K562 (cell line): ENCODE data around the gene LAMB1. TPM values are rescaled to one million over a fixed set of nuclear protein-coding genes. Genes with fewer than 3 reads are reported as not detected.

Experiments used
- CAMTA2 ChIP-seq: fragments of 250-450 bp; sonication (Bioruptor Pico); conservative IDR thresholded peaks from 2 replicates; pipeline ENCODE4 v1.5.1; 2022
- CC2D1A ChIP-seq: fragments of 450-650 bp; IDR thresholded peaks from 2 replicates; pipeline ENCODE4 v1.6.1; 2017; ENCODE audit warnings: mild to moderate bottlenecking
- DACH1 ChIP-seq: fragments of 450-650 bp; IDR thresholded peaks from 2 replicates; pipeline ENCODE4 v1.6.1; 2018; ENCODE audit not compliant: partially characterized antibody
- DDX20 ChIP-seq: fragments of 450-650 bp; IDR thresholded peaks from 2 replicates; pipeline ENCODE4 v1.6.1; 2016; ENCODE audit warnings: missing genetic modification characterization, low read depth, mild to moderate bottlenecking, missing compliant biosample characterization, moderate library complexity
- FOS ChIP-seq: IDR thresholded peaks from 3 replicates; pipeline ENCODE4 v1.6.1; 2011; ENCODE audit not compliant: insufficient read length; ENCODE audit errors: extremely low read depth
- GATAD2B ChIP-seq: fragments of 450-650 bp; IDR thresholded peaks from 2 replicates; pipeline ENCODE4 v1.6.1; 2017; ENCODE audit warnings: mild to moderate bottlenecking, borderline replicate concordance
- HOXB6 ChIP-seq: fragments of 250-450 bp; sonication (Bioruptor Pico); IDR thresholded peaks from 2 replicates; pipeline ENCODE4 v1.5.1; 2022; ENCODE audit warnings: mild to moderate bottlenecking, borderline replicate concordance
- MAZ ChIP-seq, 2 experiments: fragments of 450-650 bp in 1 of 2; sonication (generic) in 1 of 2; formaldehyde crosslinking; IDR thresholded peaks in 1 of 2; conservative IDR thresholded peaks in 1 of 2; 2 replicates each; pipeline versions ENCODE4 v1.4.0 to v1.5.0; 2020; ENCODE audit warnings: mild to moderate bottlenecking in 1 of 2, missing genetic modification reagents in 1 of 2
- ZC3H11A ChIP-seq: IDR thresholded peaks from 2 replicates; pipeline ENCODE4 v1.6.1; 2012; ENCODE audit warnings: low read depth, low read length, improper control_type of control experiment
- ZKSCAN8 ChIP-seq: fragments of 200-800 bp; sonication (Bioruptor generic); IDR thresholded peaks from 2 replicates; pipeline ENCODE4 v1.6.1; 2016; ENCODE audit warnings: missing genetic modification characterization, missing compliant biosample characterization
- polyA plus RNA-seq, 8 experiments: library from polyadenylated mRNA; depleted of rRNA in 4 of 8; stranded (reverse) in 5 of 8; unstranded in 3 of 8; fragments of >200 nt; fragmentation: Nextera tagmentation in 2 of 8; fragmentation: Illumina TruSeq in 1 of 8; extraction: Ambion mirVana in 2 of 8; extraction: Trizol in 1 of 8; gene quantifications; 2 replicates each; pipeline versions ENCODE4 v1.2.1 to v1.2.3, GENCODE V29; 2011 to 2014; ENCODE audit warnings: inconsistent platforms in 1 of 8, missing spikeins in 1 of 8
- total RNA-seq, 7 experiments: library from RNA; depleted of rRNA in 6 of 7; stranded (reverse); fragments of >200 nt in 6 of 7; fragmentation: Illumina TruSeq in 2 of 7; extraction: Trizol in 2 of 7; gene quantifications; 2 replicates each; pipeline versions ENCODE4 v1.2.1 to v1.2.3, GENCODE V29; 2011 to 2021; ENCODE audit warnings: low replicate concordance in 1 of 7
- TF ChIP-seq, protein P1 (sequence below): fragments of 200-800 bp; sonication (Bioruptor generic); IDR thresholded peaks from 2 replicates; pipeline ENCODE4 v1.6.1; 2017; ENCODE audit warnings: missing genetic modification characterization, missing compliant biosample characterization
- TF ChIP-seq, protein P2 (sequence below): fragments of 450-650 bp; formaldehyde crosslinking; IDR thresholded peaks from 2 replicates; pipeline ENCODE4 v1.4.0; 2020; ENCODE audit warnings: mild to moderate bottlenecking
- TF ChIP-seq, protein P3 (sequence below): fragments of 250-450 bp; sonication (Bioruptor Pico); IDR thresholded peaks from 2 replicates; pipeline ENCODE4 v1.5.1; 2021; ENCODE audit warnings: mild to moderate bottlenecking
- TF ChIP-seq, protein P4 (sequence below): fragments of 250-450 bp; sonication (Bioruptor Pico); IDR thresholded peaks from 2 replicates; pipeline ENCODE4 v1.5.0; 2021; ENCODE audit warnings: mild to moderate bottlenecking, moderate library complexity
- TF ChIP-seq, protein P5 (sequence below): conservative IDR thresholded peaks from 2 replicates; pipeline ENCODE4 v1.6.1; 2011; ENCODE audit warnings: low read depth, mild to moderate bottlenecking, low read length; ENCODE audit not compliant: control insufficient read depth
- TF ChIP-seq, protein P6 (sequence below): fragments of 450-650 bp; formaldehyde crosslinking; IDR thresholded peaks from 2 replicates; pipeline ENCODE4 v1.4.0; 2020; ENCODE audit warnings: mild to moderate bottlenecking, mixed read lengths

The LAMB1 gene
- total and polyA plus RNA-seq, 9 of the 15 experiments (the other 6 are each of a cell fraction or from before 2014, with no cell fraction given), result 6.0 to 17.7 (median 12.3) TPM

DNA sequence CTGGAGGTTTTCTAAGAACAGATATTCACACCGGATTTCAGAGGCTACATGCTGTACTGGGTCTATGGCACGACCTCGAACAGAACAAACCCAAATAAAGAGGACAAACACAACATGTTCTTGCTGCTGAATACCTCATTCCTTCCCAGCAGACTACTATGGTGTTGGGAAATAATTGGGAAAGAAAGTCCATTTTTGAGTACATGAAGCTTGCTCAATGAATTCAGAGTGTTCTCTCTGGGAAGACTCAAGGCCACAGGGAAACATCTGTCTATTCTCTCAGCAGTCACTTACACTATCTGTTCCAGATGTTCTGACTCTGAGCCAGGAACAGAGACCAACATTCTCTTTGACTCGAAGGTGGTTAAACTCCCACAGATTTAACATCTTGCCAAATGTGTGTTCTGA is 30.9 kb downstream of the LAMB1 start (continued):
- no peak for TF ChIP-seq DDX20 (tag)
- TF ChIP-seq, protein P1, sequence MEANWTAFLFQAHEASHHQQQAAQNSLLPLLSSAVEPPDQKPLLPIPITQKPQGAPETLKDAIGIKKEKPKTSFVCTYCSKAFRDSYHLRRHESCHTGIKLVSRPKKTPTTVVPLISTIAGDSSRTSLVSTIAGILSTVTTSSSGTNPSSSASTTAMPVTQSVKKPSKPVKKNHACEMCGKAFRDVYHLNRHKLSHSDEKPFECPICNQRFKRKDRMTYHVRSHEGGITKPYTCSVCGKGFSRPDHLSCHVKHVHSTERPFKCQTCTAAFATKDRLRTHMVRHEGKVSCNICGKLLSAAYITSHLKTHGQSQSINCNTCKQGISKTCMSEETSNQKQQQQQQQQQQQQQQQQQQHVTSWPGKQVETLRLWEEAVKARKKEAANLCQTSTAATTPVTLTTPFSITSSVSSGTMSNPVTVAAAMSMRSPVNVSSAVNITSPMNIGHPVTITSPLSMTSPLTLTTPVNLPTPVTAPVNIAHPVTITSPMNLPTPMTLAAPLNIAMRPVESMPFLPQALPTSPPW (CRISPR knock-in tag), result peak; percentile 41
- TF ChIP-seq, protein P2, sequence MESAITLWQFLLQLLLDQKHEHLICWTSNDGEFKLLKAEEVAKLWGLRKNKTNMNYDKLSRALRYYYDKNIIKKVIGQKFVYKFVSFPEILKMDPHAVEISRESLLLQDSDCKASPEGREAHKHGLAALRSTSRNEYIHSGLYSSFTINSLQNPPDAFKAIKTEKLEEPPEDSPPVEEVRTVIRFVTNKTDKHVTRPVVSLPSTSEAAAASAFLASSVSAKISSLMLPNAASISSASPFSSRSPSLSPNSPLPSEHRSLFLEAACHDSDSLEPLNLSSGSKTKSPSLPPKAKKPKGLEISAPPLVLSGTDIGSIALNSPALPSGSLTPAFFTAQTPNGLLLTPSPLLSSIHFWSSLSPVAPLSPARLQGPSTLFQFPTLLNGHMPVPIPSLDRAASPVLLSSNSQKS (CRISPR knock-in tag), result no peak
- TF ChIP-seq ZKSCAN8 (CRISPR knock-in tag), result 0 out of 2 replicates have a peak, but pooled peaks have one; percentile 27
- TF ChIP-seq ZC3H11A, result no peak
- TF ChIP-seq, protein P3, sequence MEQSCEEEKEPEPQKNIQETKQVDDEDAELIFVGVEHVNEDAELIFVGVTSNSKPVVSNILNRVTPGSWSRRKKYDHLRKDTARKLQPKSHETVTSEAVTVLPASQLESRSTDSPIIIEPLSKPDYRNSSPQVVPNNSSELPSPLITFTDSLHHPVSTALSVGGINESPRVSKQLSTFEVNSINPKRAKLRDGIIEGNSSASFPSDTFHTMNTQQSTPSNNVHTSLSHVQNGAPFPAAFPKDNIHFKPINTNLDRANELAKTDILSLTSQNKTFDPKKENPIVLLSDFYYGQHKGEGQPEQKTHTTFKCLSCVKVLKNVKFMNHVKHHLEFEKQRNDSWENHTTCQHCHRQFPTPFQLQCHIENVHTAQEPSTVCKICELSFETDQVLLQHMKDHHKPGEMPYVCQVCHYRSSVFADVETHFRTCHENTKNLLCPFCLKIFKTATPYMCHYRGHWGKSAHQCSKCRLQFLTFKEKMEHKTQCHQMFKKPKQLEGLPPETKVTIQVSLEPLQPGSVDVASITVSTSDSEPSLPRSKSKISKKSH (CRISPR knock-in tag), result no peak
- TF ChIP-seq CAMTA2, result no peak
- TF ChIP-seq, protein P4, sequence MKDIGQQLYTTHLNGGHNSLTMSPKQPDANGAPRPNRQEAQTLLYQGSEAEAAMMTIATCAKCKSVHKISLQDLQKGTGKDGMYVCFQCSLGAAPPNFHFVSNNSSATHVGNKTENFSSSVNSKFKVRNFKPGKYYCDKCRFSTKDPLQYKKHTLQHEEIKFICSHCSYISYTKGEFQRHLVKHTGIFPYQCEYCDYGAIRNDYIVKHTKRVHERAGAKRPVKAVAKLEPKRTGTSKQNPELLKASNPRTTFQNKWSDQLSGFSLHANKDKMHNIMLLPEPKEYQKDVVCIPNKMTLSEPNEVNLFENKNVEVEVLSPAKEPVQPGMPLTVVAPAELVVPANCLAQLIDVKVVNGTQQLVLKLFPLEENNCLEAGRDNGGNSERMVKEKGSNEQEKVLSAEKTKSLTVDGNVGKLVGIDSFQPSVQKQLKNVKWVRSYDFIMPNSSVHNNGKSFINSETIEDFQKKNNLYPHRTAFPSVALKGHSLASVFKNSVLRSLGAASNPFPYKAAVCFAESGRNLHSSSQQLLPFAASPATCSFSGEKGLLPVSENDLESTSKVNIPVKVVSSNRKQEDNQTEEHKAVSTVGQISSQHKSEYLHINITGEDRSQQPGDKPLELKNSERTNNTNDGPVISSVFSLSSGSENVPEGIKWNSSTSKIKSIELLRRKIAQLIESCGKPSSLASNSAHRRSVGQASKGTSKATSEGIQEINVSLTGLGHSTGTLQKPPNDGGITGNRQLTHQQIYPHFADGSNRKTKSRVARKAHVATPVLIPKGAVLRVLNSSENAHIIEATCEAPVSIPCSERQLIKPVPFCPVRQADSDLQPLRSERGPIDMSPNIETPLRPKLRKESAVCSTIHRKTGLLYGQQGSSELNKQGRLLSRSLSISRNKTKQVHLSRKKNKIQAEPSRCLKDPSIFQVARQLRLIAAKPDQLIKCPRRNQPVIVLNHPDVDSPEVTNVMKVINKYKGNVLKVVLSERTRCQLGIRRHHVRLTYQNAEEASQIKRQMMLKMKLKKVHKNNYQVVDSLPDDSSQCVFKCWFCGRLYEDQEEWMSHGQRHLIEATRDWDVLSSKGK (CRISPR knock-in tag), result no peak
- TF ChIP-seq FOS, result no peak
- TF ChIP-seq HOXB6 (CRISPR knock-in tag), result no peak
- TF ChIP-seq MAZ (CRISPR knock-in tag; conservative IDR thresholded peaks at IDR 0.05 in 1 of 2, IDR thresholded peaks at IDR 0.05 in 1 of 2), result no peak
- TF ChIP-seq, protein P5, sequence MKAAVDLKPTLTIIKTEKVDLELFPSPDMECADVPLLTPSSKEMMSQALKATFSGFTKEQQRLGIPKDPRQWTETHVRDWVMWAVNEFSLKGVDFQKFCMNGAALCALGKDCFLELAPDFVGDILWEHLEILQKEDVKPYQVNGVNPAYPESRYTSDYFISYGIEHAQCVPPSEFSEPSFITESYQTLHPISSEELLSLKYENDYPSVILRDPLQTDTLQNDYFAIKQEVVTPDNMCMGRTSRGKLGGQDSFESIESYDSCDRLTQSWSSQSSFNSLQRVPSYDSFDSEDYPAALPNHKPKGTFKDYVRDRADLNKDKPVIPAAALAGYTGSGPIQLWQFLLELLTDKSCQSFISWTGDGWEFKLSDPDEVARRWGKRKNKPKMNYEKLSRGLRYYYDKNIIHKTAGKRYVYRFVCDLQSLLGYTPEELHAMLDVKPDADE, result no peak
- no peak for TF ChIP-seq CC2D1A
- TF ChIP-seq GATAD2B, result no peak
- TF ChIP-seq, protein P6, sequence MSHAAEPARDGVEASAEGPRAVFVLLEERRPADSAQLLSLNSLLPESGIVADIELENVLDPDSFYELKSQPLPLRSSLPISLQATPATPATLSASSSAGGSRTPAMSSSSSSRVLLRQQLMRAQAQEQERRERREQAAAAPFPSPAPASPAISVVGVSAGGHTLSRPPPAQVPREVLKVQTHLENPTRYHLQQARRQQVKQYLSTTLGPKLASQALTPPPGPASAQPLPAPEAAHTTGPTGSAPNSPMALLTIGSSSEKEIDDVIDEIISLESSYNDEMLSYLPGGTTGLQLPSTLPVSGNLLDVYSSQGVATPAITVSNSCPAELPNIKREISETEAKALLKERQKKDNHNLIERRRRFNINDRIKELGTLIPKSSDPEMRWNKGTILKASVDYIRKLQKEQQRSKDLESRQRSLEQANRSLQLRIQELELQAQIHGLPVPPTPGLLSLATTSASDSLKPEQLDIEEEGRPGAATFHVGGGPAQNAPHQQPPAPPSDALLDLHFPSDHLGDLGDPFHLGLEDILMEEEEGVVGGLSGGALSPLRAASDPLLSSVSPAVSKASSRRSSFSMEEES (CRISPR knock-in tag), result no peak
- no peak for TF ChIP-seq DACH1
